A549 treated with AZD9567 at 1 μM for 4 hours (cell line): ENCODE data around the gene DLG3. TPM values are rescaled to one million over a fixed set of nuclear protein-coding genes. Genes with fewer than 3 reads are reported as not detected.

Experiments used
- total RNA-seq: library from RNA; stranded (reverse); fragments of 200-300 nt; extraction: Qiagen RNA extraction; gene quantifications from 5 replicates; pipeline ENCODE4 v1.2.3, GENCODE V29; 2022; ENCODE audit not compliant: insufficient read depth

The DLG3 gene
- 2.4 to 7.6 TPM (median 4.8 TPM) in 5 replicates for total RNA-seq

GRCh38 chrX:70444326-70444945 lies at the start of gene DLG3:
Gene DLG3 (plus strand): TSS chrX:70444835. CDS start chrX:70445202, 367 bp downstream.

GRCh38 chrX:70422851-70423341 lies 21.7 kb upstream of the DLG3 start, which contains the start of gene GDPD2:
Gene GDPD2 (plus strand): TSS chrX:70423314. CDS start chrX:70424985, 1,671 bp downstream.

Other genes starting within 250 kb of the DLG3 start
- gene AWAT1, start 210.2 kb upstream of the DLG3 start, total RNA-seq = not detected in 5 replicates
- 0.05 to 0.12 TPM in 2 of 5 replicates, not detected in the others for gene P2RY4, start 184.6 kb upstream of the DLG3 start, total RNA-seq
- gene ARR3, start 176.5 kb upstream of the DLG3 start, total RNA-seq = not detected in 5 replicates
- not detected in 5 replicates for gene RAB41, start 162.7 kb upstream of the DLG3 start, total RNA-seq
- 87.0 to 117 TPM (median 90.7 TPM) in 5 replicates for gene PDZD11, start 154.9 kb upstream of the DLG3 start, total RNA-seq
- gene KIF4A, start 154.7 kb upstream of the DLG3 start, total RNA-seq = 25.0 to 31.1 TPM (median 27.3 TPM) in 5 replicates
- gene GDPD2, start 21.5 kb upstream of the DLG3 start, total RNA-seq = 0.06 to 0.09 TPM (median 0.08 TPM) in 3 of 5 replicates, not detected in the others